Measurements from ENCODE around the gene PGA3. TPM values are rescaled to one million over a fixed set of nuclear protein-coding genes. Genes with fewer than 3 reads are reported as not detected.
"Not testable (repeated sequence)": the region's sequence is repeated elsewhere in the genome, so short reads cannot be mapped to it uniquely, and the experiment has no call there.

Gene PGA3
- total RNA-seq, 1 donor from 2014 or later = not detected

DNA sequence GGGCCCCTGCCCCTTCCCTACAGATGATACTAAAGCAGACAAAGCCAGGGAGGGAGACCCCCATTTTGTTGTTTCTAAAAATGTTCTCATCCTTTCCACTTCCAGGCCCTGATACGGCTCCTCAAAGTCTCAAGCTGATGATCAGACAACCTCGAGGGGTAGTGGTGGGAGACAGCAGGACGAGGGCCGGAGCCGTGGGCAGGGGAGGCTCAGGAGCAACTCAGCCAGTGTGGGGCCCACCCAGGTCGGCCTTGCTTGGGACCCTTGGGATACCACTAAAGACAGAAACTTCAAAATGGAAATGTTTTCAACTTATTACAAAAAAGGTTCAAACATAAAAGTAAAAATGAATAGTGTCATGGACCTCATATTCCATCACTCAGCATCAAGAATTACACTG lies 26.9 kb upstream of the PGA3 start:
- Histone ChIP-seq H3K36me3 (no peaks in the 10 kb centered on the region), H3K9me3 (ENCODE audit: low read depth) (no peaks in the 10 kb centered on the region), H3K27me3 (no peaks in the 10 kb centered on the region), H3K4me2 (no peak overlapping the region), H3K4me1 (no peaks in the 10 kb centered on the region), H3F3A (ENCODE audit: low read depth) (no peaks in the 10 kb centered on the region), H3K4me3 (no peak overlapping the region), H4K20me1 (ENCODE audit: low read depth) (no peaks in the 10 kb centered on the region), H3K79me2 (ENCODE audit: low read depth) (no peaks in the 10 kb centered on the region), H3K9ac (no peak overlapping the region), H2AFZ (replicated peaks) (no peak overlapping the region), H3K27ac (no peak overlapping the region)
- peaks cover 3% of the 10 kb centered on the region for H3K9me3 Mint-ChIP-seq
- peaks cover 3% of the 10 kb centered on the region for H3K4me1 Mint-ChIP-seq
- no peaks in the 10 kb centered on the region for H3K36me3 Mint-ChIP-seq
- TF ChIP-seq, protein P1, sequence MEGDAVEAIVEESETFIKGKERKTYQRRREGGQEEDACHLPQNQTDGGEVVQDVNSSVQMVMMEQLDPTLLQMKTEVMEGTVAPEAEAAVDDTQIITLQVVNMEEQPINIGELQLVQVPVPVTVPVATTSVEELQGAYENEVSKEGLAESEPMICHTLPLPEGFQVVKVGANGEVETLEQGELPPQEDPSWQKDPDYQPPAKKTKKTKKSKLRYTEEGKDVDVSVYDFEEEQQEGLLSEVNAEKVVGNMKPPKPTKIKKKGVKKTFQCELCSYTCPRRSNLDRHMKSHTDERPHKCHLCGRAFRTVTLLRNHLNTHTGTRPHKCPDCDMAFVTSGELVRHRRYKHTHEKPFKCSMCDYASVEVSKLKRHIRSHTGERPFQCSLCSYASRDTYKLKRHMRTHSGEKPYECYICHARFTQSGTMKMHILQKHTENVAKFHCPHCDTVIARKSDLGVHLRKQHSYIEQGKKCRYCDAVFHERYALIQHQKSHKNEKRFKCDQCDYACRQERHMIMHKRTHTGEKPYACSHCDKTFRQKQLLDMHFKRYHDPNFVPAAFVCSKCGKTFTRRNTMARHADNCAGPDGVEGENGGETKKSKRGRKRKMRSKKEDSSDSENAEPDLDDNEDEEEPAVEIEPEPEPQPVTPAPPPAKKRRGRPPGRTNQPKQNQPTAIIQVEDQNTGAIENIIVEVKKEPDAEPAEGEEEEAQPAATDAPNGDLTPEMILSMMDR (IDR thresholded peaks at IDR 0.05) = no peak
- TF ChIP-seq EZH2 (IDR thresholded peaks at IDR 0.05) (no peak), EZH2phosphoT487 (IDR thresholded peaks at IDR 0.05) (no peak)
- H3K27me3 Mint-ChIP-seq (ENCODE audit: insufficient read depth, low read depth) = peaks cover 2% of the 10 kb centered on the region
- H3K4me3 Mint-ChIP-seq = no peak overlapping the region
- H3K27ac Mint-ChIP-seq = no peak overlapping the region
- no peak for DNase-seq (ENCODE audit: low spot score)

- not testable (repeated sequence) for H3K4me1 ChIP-seq; H3K4me3 ChIP-seq; H3K36me3 Mint-ChIP-seq; H3K27ac Mint-ChIP-seq; H3K9ac ChIP-seq; H3K36me3 ChIP-seq; H3F3A ChIP-seq (ENCODE audit: low read depth); H3K9me3 ChIP-seq (ENCODE audit: low read depth); DNase-seq (ENCODE audit: low spot score); H3K27ac ChIP-seq; H3K4me3 Mint-ChIP-seq; H3K27me3 Mint-ChIP-seq (ENCODE audit: insufficient read depth, low read depth); H3K9me3 Mint-ChIP-seq; H2AFZ ChIP-seq (replicated peaks); H3K27me3 ChIP-seq; H4K20me1 ChIP-seq (ENCODE audit: low read depth); H3K79me2 ChIP-seq (ENCODE audit: low read depth); H3K4me1 Mint-ChIP-seq; H3K4me2 ChIP-seq
These were observed 23.1 kb upstream of the PGA3 start for GRCh38 chr11:61180205-61180604.

DNA sequence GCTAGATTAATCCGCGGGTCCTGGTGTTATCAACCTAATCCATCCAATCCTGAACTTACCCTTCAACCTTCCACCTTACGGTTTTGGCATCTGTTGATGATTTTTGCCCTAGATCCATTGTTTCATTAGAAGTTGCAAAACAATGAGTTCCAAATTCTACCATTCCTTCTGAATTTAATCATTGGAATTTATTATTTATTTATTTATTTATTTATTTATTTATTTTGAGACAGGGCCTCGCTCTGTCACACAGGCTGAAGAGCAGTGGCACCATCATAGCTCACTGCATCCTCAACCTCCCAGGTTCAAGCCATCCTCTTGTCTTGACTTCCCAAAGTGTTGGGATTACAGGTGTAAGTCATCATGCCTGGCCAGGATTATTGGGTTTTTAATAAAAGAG lies 21.8 kb upstream of the PGA3 start:
- Mint-ChIP-seq H3K27me3 (ENCODE audit: insufficient read depth, low read depth) (peaks cover 3% of the 10 kb centered on the region), H3K27ac (no peak overlapping the region)

DNA sequence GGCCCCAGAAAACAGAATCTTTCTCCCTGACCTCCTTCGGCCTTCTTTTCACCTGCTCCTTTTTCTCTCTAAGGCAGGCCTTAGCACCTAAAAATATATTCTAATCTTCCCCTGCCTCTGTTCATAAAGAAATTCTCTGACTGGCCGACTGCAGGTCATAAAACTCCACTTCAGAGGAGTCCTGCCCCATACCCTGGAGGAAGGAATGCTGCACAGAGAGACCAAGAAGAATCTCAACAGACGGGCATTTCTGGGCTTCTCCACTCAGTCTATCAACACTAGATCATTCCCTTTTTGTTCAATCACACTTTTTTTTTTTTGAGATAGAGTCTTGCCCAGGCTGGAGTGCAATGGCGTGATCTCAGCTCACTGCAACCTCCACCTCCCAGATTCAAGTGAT lies 19.7 kb upstream of the PGA3 start:
- DNase-seq (ENCODE audit: low spot score) = no peak
- Mint-ChIP-seq H3K27me3 (ENCODE audit: insufficient read depth, low read depth) (peaks cover 3% of the 10 kb centered on the region), H3K4me3 (no peak overlapping the region), H3K4me1 (peaks cover 3% of the 10 kb centered on the region), H3K27ac (no peak overlapping the region), H3K9me3 (no peaks in the 10 kb centered on the region), H3K36me3 (no peaks in the 10 kb centered on the region)
- no peak overlapping the region for H3K4me3 ChIP-seq
- no peaks in the 10 kb centered on the region for H3K79me2 ChIP-seq (ENCODE audit: low read depth)
- H2AFZ ChIP-seq (replicated peaks) = no peak overlapping the region
- no peak overlapping the region for H3K4me2 ChIP-seq
- no peak overlapping the region for H3K9ac ChIP-seq
- no peaks in the 10 kb centered on the region for H3K9me3 ChIP-seq (ENCODE audit: low read depth)
- H3K27me3 ChIP-seq = no peaks in the 10 kb centered on the region
- H4K20me1 ChIP-seq (ENCODE audit: low read depth) = no peaks in the 10 kb centered on the region
- H3K36me3 ChIP-seq = no peaks in the 10 kb centered on the region
- no peaks in the 10 kb centered on the region for H3K4me1 ChIP-seq
- no peak for TF ChIP-seq EZH2phosphoT487 (IDR thresholded peaks at IDR 0.05)
- TF ChIP-seq EZH2 (IDR thresholded peaks at IDR 0.05) = no peak
- TF ChIP-seq, protein P1 (IDR thresholded peaks at IDR 0.05) = peak; percentile 4
- no peak overlapping the region for H3K27ac ChIP-seq
- no peaks in the 10 kb centered on the region for H3F3A ChIP-seq (ENCODE audit: low read depth)

More for the DNA sequence above, 21.8 kb upstream of the PGA3 start:
- Histone ChIP-seq H3K36me3 (no peaks in the 10 kb centered on the region), H3K4me2 (no peak overlapping the region), H2AFZ (replicated peaks) (no peak overlapping the region), H3F3A (ENCODE audit: low read depth) (no peaks in the 10 kb centered on the region), H3K79me2 (ENCODE audit: low read depth) (no peaks in the 10 kb centered on the region), H3K9ac (no peak overlapping the region), H3K9me3 (ENCODE audit: low read depth) (no peaks in the 10 kb centered on the region), H4K20me1 (ENCODE audit: low read depth) (no peaks in the 10 kb centered on the region), H3K4me1 (no peaks in the 10 kb centered on the region), H3K4me3 (no peak overlapping the region), H3K27ac (no peak overlapping the region), H3K27me3 (no peaks in the 10 kb centered on the region)
- Mint-ChIP-seq H3K9me3 (no peaks in the 10 kb centered on the region), H3K36me3 (no peaks in the 10 kb centered on the region), H3K4me1 (no peaks in the 10 kb centered on the region), H3K4me3 (no peak overlapping the region)
- TF ChIP-seq, protein P1 (IDR thresholded peaks at IDR 0.05) = no peak
- TF ChIP-seq EZH2phosphoT487 (IDR thresholded peaks at IDR 0.05) = no peak
- TF ChIP-seq EZH2 (IDR thresholded peaks at IDR 0.05) = no peak
- DNase-seq (ENCODE audit: low spot score) = no peak

All from neural progenitor cell (in vitro differentiated cells).